GM12865 (cell line): ENCODE measurements around the gene CD6.

Experiments
- DNase-seq: peaks from one replicate; pipeline ENCODE4 v3.0.0; 2010; ENCODE audit warnings: low read depth
- H3K4me3 ChIP-seq: 2 replicates; pipeline ENCODE4 v1.5.1; 2011; ENCODE audit warnings: mild to moderate bottlenecking, low read depth, low read length, control low read depth
- CTCF ChIP-seq: IDR thresholded peaks from 2 replicates; pipeline ENCODE4 v1.5.1; 2011; ENCODE audit warnings: low read length, control low read depth, low read depth, inconsistent platforms; ENCODE audit not compliant: insufficient read depth; ENCODE audit errors: missing control alignments

Gene CD6

GRCh38 chr11:60924906-60925853 is 46.3 kb upstream of the CD6 start:
- peak overlapping the region; percentile 58 for H3K4me3 ChIP-seq
- no peak for DNase-seq
- TF ChIP-seq CTCF, result no peak

- TF ChIP-seq CTCF, result no peak
- no peak overlapping the region for H3K4me3 ChIP-seq
Observed at GRCh38 chr11:60925868-60926267, 45.6 kb upstream of the CD6 start.

GRCh38 chr11:60926500-60926899 is 45.0 kb upstream of the CD6 start:
- no peak for DNase-seq
- H3K4me3 ChIP-seq, result no peak overlapping the region
- TF ChIP-seq CTCF, result no peak

More at GRCh38 chr11:60925868-60926267, 45.6 kb upstream of the CD6 start:
- no peak for DNase-seq

DNA sequence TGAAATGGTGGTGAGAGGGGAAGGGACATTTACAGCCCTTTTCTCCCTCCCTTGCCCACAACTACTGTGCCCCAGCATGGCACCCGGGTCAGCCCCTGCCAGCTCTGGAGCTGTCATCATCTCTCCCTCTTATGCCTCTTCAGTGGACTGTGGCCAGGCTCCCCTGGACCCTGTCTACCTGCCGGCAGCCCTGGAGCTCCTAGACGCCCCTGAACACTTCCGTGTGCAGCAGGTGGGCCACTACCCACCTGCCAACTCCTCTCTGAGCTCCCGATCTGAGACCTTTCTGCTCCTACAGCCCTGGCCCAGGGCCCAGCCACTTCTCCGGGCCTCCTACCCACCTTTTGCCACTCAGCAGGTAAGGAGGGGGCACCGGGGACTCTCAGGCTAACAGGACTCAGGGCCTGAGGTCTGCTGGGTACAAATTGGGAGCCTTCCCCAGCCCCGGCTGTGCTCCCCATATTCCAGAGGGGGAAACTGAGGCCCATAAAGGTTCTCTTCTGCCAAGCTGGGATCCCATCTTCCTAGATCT is 44.4 kb upstream of the CD6 start:
- no peak for TF ChIP-seq CTCF
- H3K4me3 ChIP-seq, result no peak overlapping the region
- no peak for DNase-seq

- no peak for DNase-seq
- TF ChIP-seq CTCF, result no peak
Observed at GRCh38 chr11:60927600-60927999, 43.9 kb upstream of the CD6 start.

DNA sequence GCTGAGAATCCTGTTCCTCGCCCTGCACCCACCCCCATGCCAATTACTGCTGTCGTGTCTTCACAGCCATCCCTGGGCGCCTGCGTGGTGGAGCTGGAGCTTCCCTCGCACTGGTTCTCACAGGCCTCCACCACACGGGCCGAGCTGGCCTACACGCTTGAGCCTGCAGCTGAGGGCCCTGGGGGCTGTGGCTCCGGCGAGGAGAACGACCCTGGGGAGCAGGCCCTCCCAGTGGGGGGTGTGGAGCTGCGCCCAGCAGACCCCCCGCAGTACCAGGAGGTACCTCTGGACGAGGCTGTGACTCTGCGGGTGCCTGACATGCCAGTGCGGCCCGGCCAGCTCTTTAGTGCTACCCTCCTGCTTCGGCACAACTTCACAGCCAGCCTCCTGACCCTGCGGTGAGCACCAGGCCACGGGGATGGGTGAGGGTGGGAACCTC is 42.9 kb upstream of the CD6 start:
- no peak overlapping the region for H3K4me3 ChIP-seq
- no peak for TF ChIP-seq CTCF
- no peak for DNase-seq

More at GRCh38 chr11:60927600-60927999, 43.9 kb upstream of the CD6 start:
- no peak overlapping the region for H3K4me3 ChIP-seq

DNA sequence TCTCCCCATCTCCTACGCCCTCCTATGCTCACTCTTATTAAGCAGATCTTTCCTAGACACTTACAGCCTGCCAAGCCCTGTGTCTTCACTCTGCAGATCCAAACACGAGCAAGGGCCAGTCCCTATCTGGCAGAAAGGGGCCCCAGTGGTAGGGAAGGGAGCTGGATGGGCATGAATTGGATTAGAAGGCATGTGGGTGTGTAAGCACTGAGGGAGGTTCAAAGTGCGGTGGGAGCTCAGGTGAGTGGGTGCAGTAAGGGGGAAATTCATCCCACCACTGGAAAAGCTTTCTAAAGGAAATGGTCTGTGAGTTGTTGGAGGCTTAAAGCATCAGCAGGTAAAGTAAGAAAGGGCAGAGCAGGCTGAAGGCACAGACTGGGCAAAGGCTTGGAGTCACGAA is 41.7 kb upstream of the CD6 start:
- DNase-seq, result no peak
- no peak for TF ChIP-seq CTCF

More for the DNA sequence above, 41.7 kb upstream of the CD6 start:
- H3K4me3 ChIP-seq, result no peak overlapping the region
